Caki2 (cell line): ENCODE results near the gene MRGPRE. TPM values are rescaled to one million over a fixed set of nuclear protein-coding genes. Genes with fewer than 3 reads are reported as not detected.

ENCODE experiments used
- DNase-seq: peaks from one replicate; pipeline ENCODE4 v3.0.0-alpha.2; 2015; ENCODE audit warnings: low read depth
- in situ Hi-C: cut with HindIII; loops from 2 replicates; pipeline ENCODE4 v1.10.0; 2016; ENCODE audit warnings: low sequenced_read_pairs, low pct_unique_long_range_greater_than_20kb, mixed read lengths
- total RNA-seq: library from RNA; depleted of rRNA; stranded (reverse); fragments of >200 nt; shearing (Covaris generic); gene quantifications from 2 replicates; pipeline ENCODE4 v1.2.3, GENCODE V29; 2014; ENCODE audit warnings: low replicate concordance

MRGPRE gene
- total RNA-seq, 1 experiment from 2014 or later, result not detected

- in situ Hi-C loops, result no loop called here
- no peak for DNase-seq
Observed at GRCh38 chr11:3201677-3202181, 30.5 kb downstream of the MRGPRE start.

- DNase-seq, result no peak
- in situ Hi-C loops, result no loop called here
Observed at GRCh38 chr11:3201112-3201581, 31.1 kb downstream of the MRGPRE start.

GRCh38 chr11:3200388-3201111, 31.7 kb downstream of the MRGPRE start:
- in situ Hi-C loops, result no loop called here
- DNase-seq, result no peak

GRCh38 chr11:3199537-3200295, 32.5 kb downstream of the MRGPRE start:
- in situ Hi-C loops, result no loop called here
- DNase-seq, result no peak

- no peak for DNase-seq
- in situ Hi-C loops, result no loop called here
Observed at GRCh38 chr11:3198815-3199214, 33.4 kb downstream of the MRGPRE start.

- no peak for DNase-seq
- in situ Hi-C loops, result no loop called here
Observed at GRCh38 chr11:3197878-3198528, 34.2 kb downstream of the MRGPRE start.

GRCh38 chr11:3197044-3197695, 35.0 kb downstream of the MRGPRE start:
- no peak for DNase-seq
- in situ Hi-C loops, result no loop called here

- DNase-seq, result no peak
- in situ Hi-C loops, result no loop called here
Observed at GRCh38 chr11:3196161-3197043, 35.8 kb downstream of the MRGPRE start.

GRCh38 chr11:3195251-3196160, 36.7 kb downstream of the MRGPRE start:
- in situ Hi-C loops, result no loop called here
- DNase-seq, result no peak

GRCh38 chr11:3194016-3194816, 38.0 kb downstream of the MRGPRE start:
- in situ Hi-C loops, result no loop called here

GRCh38 chr11:3193373-3194015, 38.7 kb downstream of the MRGPRE start:
- no peak for DNase-seq
- in situ Hi-C loops, result no loop called here

More at GRCh38 chr11:3194016-3194816, 38.0 kb downstream of the MRGPRE start:
- DNase-seq, result no peak

- in situ Hi-C loops, result no loop called here
- DNase-seq, result no peak
Observed at GRCh38 chr11:3192511-3193372, 39.5 kb downstream of the MRGPRE start.

GRCh38 chr11:3191586-3192324, 40.5 kb downstream of the MRGPRE start:
- DNase-seq, result no peak
- in situ Hi-C loops, result no loop called here

GRCh38 chr11:3190600-3190999, 41.6 kb downstream of the MRGPRE start:
- in situ Hi-C loops, result no loop called here
- DNase-seq, result no peak
